ENCODE data around the gene LONRF2.

Gene LONRF2

GRCh38 chr2:100243631-100244030 lies 78.7 kb downstream of the LONRF2 start:
- DNase-seq (ENCODE audit: low read depth) = no peak
- no peak for TF ChIP-seq CTCF (conservative IDR thresholded peaks at IDR 0.05; ENCODE audit: low read depth, low read length)
- no peak overlapping the region for H3K4me3 ChIP-seq (ENCODE audit: low read depth, low read length)

GRCh38 chr2:100242891-100243619 lies 79.2 kb downstream of the LONRF2 start:
- TF ChIP-seq CTCF (conservative IDR thresholded peaks at IDR 0.05; ENCODE audit: low read depth, low read length) = peak; percentile 93
- peak; percentile 74 for DNase-seq (ENCODE audit: low read depth)
- H3K4me3 ChIP-seq (ENCODE audit: low read depth, low read length) = no peak overlapping the region

- DNase-seq (ENCODE audit: low read depth) = peak; percentile 12
- no peak overlapping the region for H3K4me3 ChIP-seq (ENCODE audit: low read depth, low read length)
- no peak for TF ChIP-seq CTCF (conservative IDR thresholded peaks at IDR 0.05; ENCODE audit: low read depth, low read length)
These were observed 79.8 kb downstream of the LONRF2 start for GRCh38 chr2:100242476-100242875.

- no peak for TF ChIP-seq CTCF (conservative IDR thresholded peaks at IDR 0.05; ENCODE audit: low read depth, low read length)
- no peak for DNase-seq (ENCODE audit: low read depth)
- H3K4me3 ChIP-seq (ENCODE audit: low read depth, low read length) = no peak overlapping the region
These were observed 81.1 kb downstream of the LONRF2 start for GRCh38 chr2:100241236-100241635.

- no peak overlapping the region for H3K4me3 ChIP-seq (ENCODE audit: low read depth, low read length)
- no peak for TF ChIP-seq CTCF (conservative IDR thresholded peaks at IDR 0.05; ENCODE audit: low read depth, low read length)
- no peak for DNase-seq (ENCODE audit: low read depth)
These were observed 81.9 kb downstream of the LONRF2 start for GRCh38 chr2:100240386-100240785.

GRCh38 chr2:100239486-100240210 lies 82.7 kb downstream of the LONRF2 start:
- no peak for DNase-seq (ENCODE audit: low read depth)
- TF ChIP-seq CTCF (conservative IDR thresholded peaks at IDR 0.05; ENCODE audit: low read depth, low read length) = no peak
- no peak overlapping the region for H3K4me3 ChIP-seq (ENCODE audit: low read depth, low read length)
